IPS-NIHi7 (cell line): ENCODE measurements around the gene ENOX1.
A peak's percentile ranks its signal among the peaks of the same experiment; 100 is the strongest.

Source experiments
- DNase-seq: peaks from one replicate; pipeline ENCODE4 v3.0.0; 2012; ENCODE audit warnings: mixed read lengths; ENCODE audit errors: extremely low spot score

ENOX1 gene

GRCh38 chr13:43289470-43290255 lies 497.1 kb downstream of the ENOX1 start:
- DNase-seq = no peak

GRCh38 chr13:43286751-43287150 lies 500.0 kb downstream of the ENOX1 start:
- DNase-seq = no peak

- no peak for DNase-seq
These were observed 500.7 kb downstream of the ENOX1 start for GRCh38 chr13:43285933-43286597.

GRCh38 chr13:43284162-43284561 lies 502.6 kb downstream of the ENOX1 start:
- DNase-seq = no peak

- DNase-seq = no peak
These were observed 507.1 kb downstream of the ENOX1 start for GRCh38 chr13:43279696-43280095.

GRCh38 chr13:43278127-43278526 lies 508.6 kb downstream of the ENOX1 start:
- DNase-seq = no peak

GRCh38 chr13:43277142-43277541 lies 509.6 kb downstream of the ENOX1 start:
- no peak for DNase-seq

GRCh38 chr13:43274881-43275280 lies 511.9 kb downstream of the ENOX1 start:
- DNase-seq = no peak

- no peak for DNase-seq
These were observed 513.4 kb downstream of the ENOX1 start for GRCh38 chr13:43273362-43273761.

- DNase-seq = no peak
These were observed 513.9 kb downstream of the ENOX1 start for GRCh38 chr13:43272851-43273250.

GRCh38 chr13:43271152-43271551 lies 515.6 kb downstream of the ENOX1 start:
- DNase-seq = no peak

- no peak for DNase-seq
These were observed 516.5 kb downstream of the ENOX1 start for GRCh38 chr13:43270130-43270830.

GRCh38 chr13:43269037-43269481 lies 517.7 kb downstream of the ENOX1 start:
- DNase-seq = no peak

- no peak for DNase-seq
These were observed 518.1 kb downstream of the ENOX1 start for GRCh38 chr13:43268632-43269031.

- DNase-seq = no peak
These were observed 518.9 kb downstream of the ENOX1 start for GRCh38 chr13:43267916-43268315.

GRCh38 chr13:43266936-43267615 lies 519.7 kb downstream of the ENOX1 start:
- DNase-seq = no peak

GRCh38 chr13:43265028-43265427 lies 521.7 kb downstream of the ENOX1 start:
- DNase-seq = no peak

GRCh38 chr13:43264458-43264857 lies 522.3 kb downstream of the ENOX1 start:
- DNase-seq = no peak

GRCh38 chr13:43263047-43263446 lies 523.7 kb downstream of the ENOX1 start:
- DNase-seq = peak; percentile 28

- no peak for DNase-seq
These were observed 525.8 kb downstream of the ENOX1 start for GRCh38 chr13:43260999-43261398.

GRCh38 chr13:43258771-43259170 lies 528.0 kb downstream of the ENOX1 start:
- DNase-seq = no peak

- no peak for DNase-seq
These were observed 529.0 kb downstream of the ENOX1 start for GRCh38 chr13:43257765-43258164.
